ENCODE measurements around the gene POC1A.

The POC1A gene

DNA sequence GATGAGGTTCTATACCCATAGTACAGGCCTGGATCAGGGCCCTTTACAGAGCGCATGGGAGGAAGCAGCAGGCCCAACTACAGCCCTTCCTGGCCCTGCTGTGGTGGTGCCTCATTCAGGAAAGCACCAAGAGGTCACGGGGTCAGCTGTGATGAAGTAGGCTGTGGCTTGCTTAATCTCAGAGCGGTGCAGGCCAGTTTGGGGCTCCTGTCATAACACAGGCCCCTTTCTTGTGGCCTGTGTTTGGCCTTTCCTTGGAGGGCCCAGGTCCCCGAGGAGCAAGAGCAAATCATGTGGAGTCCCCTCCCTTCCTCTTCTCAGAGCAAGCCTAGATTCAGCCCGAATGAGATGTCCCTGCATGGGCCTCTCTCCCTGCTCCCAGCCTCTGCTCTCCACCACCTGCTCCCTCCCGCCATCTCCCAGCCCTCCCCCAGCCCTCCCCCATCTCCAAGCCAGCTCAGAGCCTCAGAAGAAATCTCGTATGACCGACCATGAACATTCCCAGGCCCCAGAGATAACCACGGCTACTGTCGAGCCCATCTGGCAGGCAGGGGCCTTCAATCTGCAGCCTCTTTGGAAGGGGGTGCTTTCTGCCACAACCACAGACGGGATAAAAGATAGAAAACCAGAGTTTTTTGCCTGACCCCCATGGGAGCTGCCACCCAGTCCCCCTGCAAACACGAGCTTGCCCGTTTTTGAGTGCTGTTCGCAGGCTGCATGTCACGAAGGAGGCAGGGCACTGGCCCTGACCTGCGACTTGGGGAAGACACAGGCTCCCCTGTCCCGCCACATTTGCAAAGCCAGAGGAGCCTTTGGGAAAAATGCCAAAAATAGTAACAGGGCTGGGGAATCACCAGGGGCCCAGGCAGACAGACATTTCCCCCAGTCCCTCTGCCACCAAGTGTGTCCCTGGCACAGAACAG, 65.5 kb downstream of the POC1A start:
- in situ Hi-C loops (cut with MboI; ENCODE audit: low sequenced_read_pairs), result no loop called here

DNA sequence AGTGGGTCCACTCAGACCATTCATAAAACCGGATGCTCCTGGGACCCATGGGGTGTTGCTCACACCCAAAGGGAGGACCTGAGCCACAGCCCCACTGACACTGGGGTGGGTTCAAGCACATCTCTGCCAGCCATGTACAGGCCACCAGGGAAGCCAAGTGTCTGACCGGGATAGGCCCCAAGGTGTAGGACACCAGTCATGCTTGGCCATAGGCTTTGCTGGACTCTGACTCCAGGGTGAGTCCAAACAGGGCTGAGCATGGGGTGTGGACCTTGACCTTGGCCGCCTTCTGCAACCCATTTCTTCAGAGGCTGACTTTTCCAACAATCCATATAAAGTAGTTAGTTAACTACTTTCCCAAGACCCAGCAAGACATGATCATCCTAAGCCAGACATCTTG, 66.5 kb downstream of the POC1A start:
- in situ Hi-C loops (cut with MboI; ENCODE audit: low sequenced_read_pairs), result no loop called here

DNA sequence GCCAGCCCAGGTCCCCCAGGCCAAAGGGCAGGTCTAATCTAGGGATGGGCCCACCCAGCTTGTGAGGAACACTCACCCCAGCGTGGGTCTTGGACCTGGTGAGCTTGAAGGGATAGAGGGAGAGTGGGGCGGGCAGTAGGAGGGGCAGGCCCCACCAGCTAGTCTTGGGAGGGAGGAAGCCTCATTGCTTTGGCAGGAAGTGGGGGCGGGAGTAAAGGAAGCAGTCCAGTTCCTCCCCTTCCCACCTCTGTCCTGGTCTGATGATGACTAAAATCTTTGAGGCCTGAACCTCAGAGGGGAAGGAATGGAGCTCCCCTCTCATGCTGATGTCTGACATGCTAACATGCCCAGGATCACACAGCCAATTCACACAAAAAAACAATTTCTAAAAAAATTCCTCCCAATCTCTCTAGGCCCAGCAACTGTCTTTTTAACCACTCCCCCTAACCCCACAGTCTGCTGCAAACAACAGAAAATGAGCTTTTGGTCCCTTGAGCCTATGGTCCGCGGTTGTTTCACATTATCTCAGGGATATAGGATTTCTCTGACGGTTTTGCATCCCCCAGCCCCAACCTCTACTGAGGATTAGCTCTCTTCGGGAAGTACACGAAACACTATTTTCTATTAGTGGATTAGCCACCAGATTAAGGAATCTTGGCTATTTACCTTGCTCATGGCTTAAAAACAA, 67.1 kb downstream of the POC1A start:
- in situ Hi-C loops (cut with MboI; ENCODE audit: low sequenced_read_pairs), result no loop called here

DNA sequence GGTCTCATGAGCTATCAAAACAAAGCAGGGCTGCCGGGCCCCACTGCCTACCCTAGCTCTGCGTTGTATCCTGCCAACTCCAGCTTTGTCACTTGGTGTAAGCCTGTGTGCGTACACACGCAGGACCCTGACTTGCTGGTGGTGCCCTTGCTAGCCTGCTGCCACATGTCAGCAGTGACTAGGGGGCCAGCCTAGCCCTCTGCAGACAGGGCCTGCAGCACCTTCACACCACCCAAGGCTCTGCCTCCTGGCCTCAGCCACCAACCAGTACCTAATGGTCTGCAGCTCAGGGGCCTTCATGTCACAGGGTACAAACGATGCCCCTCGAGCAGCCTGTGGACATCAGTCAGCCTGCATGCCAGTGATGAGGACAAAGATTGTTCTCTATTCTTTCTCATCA, 67.8 kb downstream of the POC1A start:
- in situ Hi-C loops (cut with MboI; ENCODE audit: low sequenced_read_pairs), result no loop called here

DNA sequence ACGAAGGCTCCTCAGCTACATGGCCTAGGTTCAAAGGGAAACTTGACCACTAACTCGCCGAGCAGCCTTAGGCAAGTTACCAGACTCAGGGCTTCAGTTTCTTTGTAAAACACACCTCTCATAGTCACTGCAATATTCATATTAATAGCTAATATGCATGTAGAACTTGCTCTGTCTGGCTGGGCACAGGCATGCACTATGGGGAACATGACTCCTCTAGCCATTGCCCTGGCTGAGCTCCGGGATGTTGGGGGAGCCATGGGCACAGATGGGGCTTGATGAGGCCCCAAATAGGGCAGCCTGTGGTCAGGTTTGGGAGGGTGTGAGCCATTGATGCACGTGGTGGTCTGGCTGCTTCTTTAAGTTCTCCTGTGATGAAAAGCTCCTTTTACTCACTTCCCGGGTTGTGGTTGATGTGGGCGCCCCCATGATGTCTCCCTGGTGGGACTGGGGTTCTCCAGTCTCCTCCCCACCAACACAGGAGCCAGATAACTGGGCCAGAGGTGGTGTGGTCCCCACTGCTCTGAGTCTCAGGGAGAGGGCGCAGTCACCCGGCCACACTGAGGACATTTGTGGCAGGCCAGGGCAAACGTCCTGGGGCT, 68.4 kb downstream of the POC1A start:
- in situ Hi-C loops (cut with MboI; ENCODE audit: low sequenced_read_pairs), result no loop called here

DNA sequence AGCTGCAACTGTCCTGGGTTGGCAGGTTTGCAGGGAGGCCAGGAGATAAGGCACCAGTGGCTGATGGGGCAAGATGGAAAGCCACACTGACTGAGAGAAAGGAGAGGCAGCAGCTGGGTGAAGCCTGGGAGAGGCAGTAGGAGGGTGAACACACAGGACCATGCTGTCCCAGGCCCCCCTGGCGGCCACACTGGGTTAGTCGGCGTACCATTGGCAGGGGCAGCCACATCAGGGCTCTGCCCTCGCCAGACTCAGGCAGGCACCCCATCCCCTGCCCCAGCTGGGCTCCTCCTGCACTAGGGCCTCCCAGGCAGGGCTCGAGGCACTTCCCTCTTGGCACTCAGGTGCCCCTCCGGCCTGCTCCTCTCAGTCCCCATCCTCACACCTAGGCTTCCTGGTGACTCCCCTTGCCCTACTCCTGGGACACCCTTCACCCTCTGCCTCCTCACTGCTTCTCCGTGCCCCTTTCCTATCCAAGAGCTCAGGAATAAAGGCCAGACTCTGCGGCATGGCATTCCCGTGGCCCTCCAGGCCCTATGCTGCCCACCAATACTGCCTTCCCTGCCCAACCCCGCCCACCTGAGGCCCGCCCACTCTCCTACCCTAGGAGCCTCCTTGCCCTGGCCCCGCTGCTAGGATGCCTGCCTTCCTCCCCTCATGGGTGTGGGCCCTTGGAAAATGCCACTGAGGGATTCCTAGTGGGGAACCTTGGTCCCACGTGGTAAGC, 69.1 kb downstream of the POC1A start:
- in situ Hi-C loops (cut with MboI; ENCODE audit: low sequenced_read_pairs), result no loop called here

DNA sequence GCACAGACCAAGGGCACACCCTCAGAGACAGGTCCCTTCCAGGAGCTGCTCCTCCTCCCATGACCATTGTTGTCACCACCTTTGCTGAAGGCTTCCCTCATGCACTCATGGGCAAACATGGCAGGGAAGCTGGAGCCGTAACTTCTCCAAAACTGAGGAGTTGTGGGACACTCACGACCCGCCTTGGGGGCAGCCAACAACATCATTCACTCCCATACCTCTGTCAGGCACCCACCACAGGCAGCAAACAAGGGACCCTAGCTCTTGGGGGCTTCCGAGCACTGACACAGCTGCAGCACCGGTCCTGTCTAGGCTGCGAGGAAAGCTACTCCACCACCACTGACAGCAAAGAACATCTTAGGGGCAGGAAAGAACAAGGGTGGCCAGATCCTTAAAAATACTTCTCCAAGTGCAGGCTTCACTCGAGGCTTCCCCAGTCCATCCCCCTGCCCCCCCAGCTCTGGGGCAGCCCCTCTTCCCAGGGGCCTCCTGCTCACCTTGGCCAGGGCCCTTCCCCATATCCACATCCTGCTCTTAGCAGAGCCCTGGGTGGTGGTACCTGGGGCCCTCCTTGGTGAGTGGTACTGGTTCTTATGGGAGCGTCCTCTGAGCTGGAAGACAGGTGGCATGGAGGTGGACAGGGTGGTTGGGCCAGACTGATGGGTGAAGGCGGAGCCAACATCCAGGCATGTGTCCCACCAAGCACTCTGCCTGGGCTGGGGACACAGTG, 69.8 kb downstream of the POC1A start:
- in situ Hi-C loops (cut with MboI; ENCODE audit: low sequenced_read_pairs), result no loop called here

DNA sequence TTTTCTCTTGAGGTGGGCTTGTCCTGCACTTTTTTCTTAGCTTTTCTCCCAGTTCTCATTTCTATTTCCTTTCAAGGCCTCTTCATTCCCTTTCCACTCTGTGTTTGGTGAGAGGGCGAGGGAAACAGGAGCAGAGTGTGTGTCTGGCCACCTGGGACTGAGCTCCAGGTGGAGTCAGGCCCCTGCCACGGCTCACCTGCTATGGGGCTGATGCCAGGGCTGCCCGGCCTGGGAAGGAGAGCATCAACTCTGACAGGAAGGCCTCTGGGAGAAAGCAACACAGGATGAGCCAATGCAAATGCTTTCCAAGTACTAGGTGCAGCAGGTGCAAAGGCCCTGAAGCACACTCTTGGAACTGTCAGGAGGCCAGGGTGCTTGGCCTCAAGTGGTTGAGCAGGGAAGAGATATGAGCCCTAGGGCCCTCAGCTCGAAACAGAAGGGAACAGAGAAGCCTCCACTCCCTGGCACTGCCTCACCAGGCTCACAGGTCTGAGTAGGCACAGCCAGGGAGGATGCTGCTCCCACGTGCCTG, 70.6 kb downstream of the POC1A start:
- in situ Hi-C loops (cut with MboI; ENCODE audit: low sequenced_read_pairs), result no loop called here

DNA sequence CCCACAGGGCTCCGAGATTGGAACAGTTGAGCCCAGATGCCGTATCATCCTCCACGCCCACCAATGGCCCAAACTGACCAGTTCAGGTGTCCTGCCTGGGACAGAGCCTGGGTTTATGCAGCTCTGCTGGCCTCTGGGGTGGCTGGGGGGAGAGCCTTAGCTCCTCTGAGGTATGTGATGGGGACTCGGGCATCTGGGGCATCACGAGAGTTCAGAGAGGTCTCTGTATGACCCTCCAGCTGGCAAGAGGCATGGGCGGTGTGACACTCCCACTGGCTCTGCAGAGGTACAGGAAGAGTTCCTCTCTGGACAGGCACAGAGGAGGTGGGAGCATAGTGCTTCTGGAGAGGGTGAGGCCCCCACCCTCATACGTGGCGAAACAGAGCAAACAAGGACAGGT, 71.3 kb downstream of the POC1A start:
- in situ Hi-C loops (cut with MboI; ENCODE audit: low sequenced_read_pairs), result no loop called here

DNA sequence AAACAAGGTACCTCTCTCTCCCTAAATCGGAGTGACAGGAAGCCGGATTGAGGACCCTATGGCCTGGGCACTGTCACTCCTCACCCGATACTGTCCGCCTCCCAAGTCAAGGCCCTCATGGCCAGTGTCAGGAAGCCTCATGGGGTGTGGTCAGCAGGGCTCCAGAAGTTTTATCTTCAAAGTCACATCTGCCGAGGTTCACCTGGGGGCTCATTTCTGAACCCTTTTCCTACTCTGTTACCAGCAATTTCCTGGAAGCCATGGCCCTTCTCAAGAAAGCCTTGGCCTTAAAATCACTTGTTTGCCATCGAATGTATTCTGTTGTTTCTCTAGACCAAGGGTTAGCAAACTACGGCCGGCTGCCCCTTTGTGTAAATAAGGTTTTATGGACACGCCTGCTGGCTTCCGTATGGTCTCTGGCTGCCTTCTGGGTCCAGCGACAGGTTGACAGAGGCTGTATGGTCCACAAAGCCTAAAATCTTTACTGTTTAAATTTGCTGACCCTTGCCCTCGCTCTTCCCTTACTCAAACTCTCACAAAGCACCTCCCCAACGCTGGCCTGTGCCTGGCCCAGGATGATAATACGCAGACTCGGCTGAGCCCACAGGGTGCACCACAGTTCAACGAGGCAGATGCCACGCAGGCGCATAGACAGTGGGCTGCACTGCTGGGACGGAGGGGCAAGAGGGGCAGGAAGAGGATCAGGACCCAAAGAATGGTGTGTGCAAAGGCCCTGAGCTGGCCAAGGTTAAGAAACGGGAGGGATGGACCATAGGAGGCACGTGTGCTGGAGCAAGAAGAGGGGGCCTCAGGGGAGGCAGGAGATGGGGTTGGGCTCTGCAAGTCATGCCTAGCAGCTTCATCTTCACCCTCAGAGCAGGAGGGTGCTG, 73.1 kb downstream of the POC1A start:
- in situ Hi-C loops (cut with MboI; ENCODE audit: low sequenced_read_pairs), result no loop called here

DNA sequence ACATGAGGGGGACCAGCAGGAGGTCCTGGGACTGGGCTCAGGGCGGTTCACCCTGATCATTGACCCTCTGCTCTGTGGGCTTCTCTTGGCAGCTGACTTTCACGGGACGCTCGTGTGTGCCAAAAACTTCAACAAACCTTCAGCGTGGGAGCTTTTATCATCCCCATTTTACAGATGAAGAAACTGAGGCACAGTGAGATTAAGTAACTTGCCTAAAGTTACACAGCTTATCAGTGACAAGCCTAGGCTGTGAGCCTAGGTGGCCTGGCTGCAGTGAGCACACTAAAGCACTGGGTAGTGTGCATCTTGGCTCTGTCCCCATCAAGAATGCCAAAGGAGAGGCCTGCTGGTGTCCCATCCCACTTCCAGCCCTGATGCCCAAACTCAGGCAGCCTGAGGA, 74.3 kb downstream of the POC1A start:
- in situ Hi-C loops (cut with MboI; ENCODE audit: low sequenced_read_pairs), result no loop called here

DNA sequence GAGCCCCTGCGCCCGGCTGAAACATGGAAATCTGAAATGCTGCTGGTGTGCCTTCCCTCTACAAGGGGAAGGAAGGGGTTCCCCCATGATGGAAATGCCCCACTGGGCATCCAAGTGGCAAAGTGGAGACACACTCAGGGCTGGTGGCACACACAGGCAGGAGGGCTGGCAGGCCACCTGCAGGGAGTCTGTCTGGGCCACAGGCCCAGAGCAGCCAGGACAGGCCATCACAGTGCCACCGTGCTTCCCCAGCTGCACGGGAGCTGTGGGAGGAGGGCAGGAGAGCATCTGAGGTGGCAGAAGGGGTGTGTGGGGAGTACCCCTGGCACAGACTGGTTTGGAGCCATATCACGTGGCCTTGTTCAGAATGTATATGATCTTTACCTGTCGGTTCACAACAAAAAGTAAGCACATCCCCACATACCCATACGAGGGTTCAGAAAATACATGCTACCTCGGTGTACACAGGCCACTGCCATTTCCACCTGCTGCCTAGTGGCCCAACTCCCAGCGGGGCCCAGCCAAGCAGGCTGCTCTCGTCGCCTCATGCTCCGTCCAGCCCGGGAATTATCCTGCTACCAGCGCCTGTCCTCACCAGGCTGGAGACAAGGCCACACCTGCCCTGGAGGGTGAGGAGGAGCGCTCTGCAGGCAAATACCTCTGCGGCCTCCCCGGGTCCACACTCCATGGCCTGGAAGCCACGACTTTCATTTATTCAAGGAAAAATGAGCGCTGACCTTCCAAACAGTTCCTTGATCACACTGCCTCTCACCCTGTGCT, 75.3 kb downstream of the POC1A start:
- in situ Hi-C loops (cut with MboI; ENCODE audit: low sequenced_read_pairs), result no loop called here

DNA sequence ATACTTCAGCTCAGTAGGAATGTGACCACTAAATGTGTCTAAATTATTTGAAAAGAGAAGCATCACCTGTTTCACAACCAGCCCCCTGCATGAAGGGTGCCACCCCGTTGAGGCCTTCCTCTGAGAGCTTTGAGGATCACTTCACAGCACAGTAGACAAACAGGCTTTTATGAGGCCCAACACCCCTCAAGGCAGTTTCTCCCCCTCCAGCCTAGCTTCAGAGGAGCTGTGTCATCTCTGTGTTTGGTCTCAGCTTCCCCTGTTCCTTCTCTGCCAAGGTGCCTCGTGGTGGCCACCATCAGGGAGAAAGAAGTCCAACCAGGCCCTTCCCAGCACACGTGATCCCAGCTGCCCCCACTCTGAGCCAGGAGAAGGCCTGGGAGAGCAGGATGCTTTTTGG, 76.3 kb downstream of the POC1A start:
- in situ Hi-C loops (cut with MboI; ENCODE audit: low sequenced_read_pairs), result no loop called here

DNA sequence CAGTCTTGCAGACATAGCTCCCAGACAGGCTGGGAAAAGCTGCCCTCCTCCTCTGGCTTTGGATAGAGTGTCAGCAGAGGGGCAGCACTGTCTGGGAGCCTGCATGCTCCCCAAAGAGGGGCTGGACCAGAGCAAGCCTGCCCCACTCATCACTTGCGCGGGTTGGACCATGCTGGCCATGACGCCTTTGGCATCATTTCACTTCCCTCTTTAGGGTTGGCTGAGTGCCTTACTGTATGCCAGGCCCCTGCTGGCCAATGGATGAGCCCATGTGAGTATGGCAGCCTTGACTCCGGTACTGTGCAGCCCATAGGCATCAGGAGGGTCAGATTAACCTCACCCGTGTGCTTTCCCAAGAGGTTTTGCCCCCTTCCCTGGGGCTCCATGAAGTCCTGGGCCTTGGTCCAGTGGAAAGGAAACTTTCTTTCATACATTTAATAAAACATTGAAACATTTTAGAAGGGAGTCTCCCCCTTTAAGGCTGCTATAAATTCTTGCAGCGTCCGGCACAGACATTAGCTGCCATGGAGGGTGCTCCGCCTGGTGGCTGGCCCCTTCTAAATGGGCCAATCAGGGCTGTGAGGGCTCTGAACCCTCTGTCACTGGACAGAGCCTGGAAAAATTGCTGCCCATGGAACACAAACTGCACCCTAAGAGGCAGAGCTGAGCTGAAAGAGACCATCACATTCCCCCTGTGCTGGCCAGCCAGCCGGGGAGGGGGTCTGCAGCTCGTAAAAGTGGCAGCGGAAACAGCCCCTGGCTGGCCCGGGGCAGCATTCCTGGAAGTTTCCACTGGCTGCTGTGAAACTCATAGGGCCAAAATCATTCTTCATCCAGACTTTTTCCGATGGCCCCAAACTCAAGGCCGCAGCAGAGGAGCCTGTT, 77.1 kb downstream of the POC1A start:
- in situ Hi-C loops (cut with MboI; ENCODE audit: low sequenced_read_pairs), result no loop called here

DNA sequence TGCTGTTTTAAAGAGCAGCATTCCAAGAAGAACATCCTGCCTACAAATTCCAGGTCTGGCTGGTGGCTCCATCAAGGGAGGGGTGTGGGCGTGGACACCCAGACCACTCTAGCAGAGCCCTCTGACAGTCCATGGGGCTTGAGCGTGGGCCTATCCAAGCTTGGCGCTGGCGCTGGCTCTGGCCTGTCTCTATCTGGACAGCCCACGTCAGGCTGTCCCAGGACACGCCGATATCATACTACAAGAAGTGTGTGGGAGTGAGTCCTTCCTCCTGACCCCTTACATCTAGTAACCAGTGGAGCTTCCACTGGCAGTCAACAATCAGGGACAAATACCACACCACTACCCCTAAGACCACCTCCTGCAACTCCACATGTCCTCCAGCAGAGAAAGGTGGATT, 80.7 kb downstream of the POC1A start:
- in situ Hi-C loops (cut with MboI; ENCODE audit: low sequenced_read_pairs), result no loop called here

DNA sequence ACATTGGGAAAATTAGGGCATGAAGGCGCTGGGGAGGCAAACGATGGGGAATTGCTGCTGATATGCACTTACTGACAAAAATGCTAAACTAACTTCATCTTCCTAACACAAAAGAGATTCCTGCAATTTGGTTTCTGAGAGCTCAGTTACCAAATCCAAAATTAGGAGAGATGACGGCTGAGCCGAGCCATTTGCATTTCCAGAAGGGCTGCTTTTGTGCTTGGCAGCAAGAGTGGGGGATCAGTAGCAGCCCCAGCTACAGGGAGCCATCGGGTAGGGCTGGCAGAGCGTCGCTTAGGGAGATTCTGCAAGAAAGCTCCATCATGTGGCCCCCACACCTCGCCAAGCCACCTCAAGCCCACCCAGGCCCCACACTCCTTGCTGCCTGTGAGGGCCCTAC, 81.8 kb downstream of the POC1A start:
- in situ Hi-C loops (cut with MboI; ENCODE audit: low sequenced_read_pairs), result no loop called here

DNA sequence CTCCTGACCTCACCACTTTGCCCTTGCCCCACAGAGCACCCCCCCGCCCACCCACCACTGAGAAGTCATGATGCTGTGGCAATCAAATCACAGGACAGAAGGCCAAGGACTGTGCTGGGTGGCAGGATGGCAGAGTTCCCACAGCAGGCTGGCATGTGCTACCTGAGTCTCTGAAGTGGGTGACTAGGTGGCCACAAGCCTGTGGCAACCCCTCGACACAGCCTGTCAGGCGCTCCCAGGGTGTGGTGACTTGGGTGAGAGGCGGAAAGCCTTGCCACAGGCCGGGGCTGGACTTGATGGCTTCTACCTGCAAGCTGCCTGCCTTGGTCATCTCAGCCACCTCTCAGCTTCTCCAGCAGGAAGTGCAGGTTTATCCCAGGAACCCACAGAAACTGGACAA, 82.2 kb downstream of the POC1A start:
- in situ Hi-C loops (cut with MboI; ENCODE audit: low sequenced_read_pairs), result no loop called here

Measured in HL-60/S4 (cell line).